Brain pericyte (primary cell): ENCODE measurements around the gene UBIAD1.
"Not testable (repeated sequence)": the region's sequence is repeated elsewhere in the genome, so short reads cannot be mapped to it uniquely, and the experiment has no call there.

ENCODE experiments used
- DNase-seq: peaks from one replicate; pipeline ENCODE4 v3.0.0-alpha.2; 2012; ENCODE audit warnings: low read depth, low spot score

UBIAD1 gene

GRCh38 chr1:11279630-11280029 lies 6.6 kb downstream of the UBIAD1 start:
- no peak for DNase-seq

- DNase-seq: no peak
Observed at GRCh38 chr1:11280719-11281376, 7.8 kb downstream of the UBIAD1 start.

- DNase-seq: peak; percentile 89
Observed at GRCh38 chr1:11281518-11282331, 8.7 kb downstream of the UBIAD1 start.

- DNase-seq: no peak
Observed at GRCh38 chr1:11283151-11283550, 10.2 kb downstream of the UBIAD1 start.

- no peak for DNase-seq
Observed at GRCh38 chr1:11284784-11285183, 11.8 kb downstream of the UBIAD1 start.

GRCh38 chr1:11285883-11286734 lies 13.1 kb downstream of the UBIAD1 start:
- DNase-seq: no peak

GRCh38 chr1:11286735-11287410 lies 13.9 kb downstream of the UBIAD1 start:
- DNase-seq: no peak

- DNase-seq: no peak
Observed at GRCh38 chr1:11289064-11289463, 16.1 kb downstream of the UBIAD1 start.

GRCh38 chr1:11291049-11291448 lies 18.1 kb downstream of the UBIAD1 start:
- no peak for DNase-seq

GRCh38 chr1:11293856-11294255 lies 20.9 kb downstream of the UBIAD1 start:
- no peak for DNase-seq

GRCh38 chr1:11294951-11295350 lies 22.0 kb downstream of the UBIAD1 start:
- DNase-seq: no peak

GRCh38 chr1:11295905-11296304 lies 22.9 kb downstream of the UBIAD1 start:
- no peak for DNase-seq

- not testable (repeated sequence) for DNase-seq
Observed at GRCh38 chr1:11297774-11298173, 24.8 kb downstream of the UBIAD1 start.

- no peak for DNase-seq
Observed at GRCh38 chr1:11298390-11299224, 25.6 kb downstream of the UBIAD1 start.

- DNase-seq: no peak
Observed at GRCh38 chr1:11299225-11299574, 26.2 kb downstream of the UBIAD1 start.

- DNase-seq: no peak
Observed at GRCh38 chr1:11301601-11302000, 28.6 kb downstream of the UBIAD1 start.

GRCh38 chr1:11302366-11302765 lies 29.4 kb downstream of the UBIAD1 start:
- no peak for DNase-seq

- DNase-seq: not testable (repeated sequence)
Observed at GRCh38 chr1:11305516-11305915, 32.5 kb downstream of the UBIAD1 start.

GRCh38 chr1:11307852-11308251 lies 34.9 kb downstream of the UBIAD1 start:
- no peak for DNase-seq

- DNase-seq: no peak
Observed at GRCh38 chr1:11308699-11309224, 35.8 kb downstream of the UBIAD1 start.

- no peak for DNase-seq
Observed at GRCh38 chr1:11309385-11309784, 36.4 kb downstream of the UBIAD1 start.
